ENCODE results near the gene FAM151A.

The FAM151A gene

GRCh38 chr1:54652168-54652567 is 28.8 kb upstream of the FAM151A start:
- Histone ChIP-seq H3K9me3 (ENCODE audit: control insufficient read depth, low read length) (no peaks in the 10 kb centered on the region), H3K4me1 (ENCODE audit: control insufficient read depth, insufficient read depth, low read length) (no peaks in the 10 kb centered on the region), H3K36me3 (ENCODE audit: control insufficient read depth, insufficient read depth, low read length) (no peaks in the 10 kb centered on the region), H3K27ac (ENCODE audit: insufficient read depth, low read depth, low read length, poor library complexity, severe bottlenecking) (no peak overlapping the region), H3K27me3 (ENCODE audit: control insufficient read depth, insufficient read depth, low read length, poor library complexity, severe bottlenecking) (no peaks in the 10 kb centered on the region), H3K4me3 (ENCODE audit: insufficient read depth, low read depth, low read length) (no peak overlapping the region)

- H3K27me3 ChIP-seq (ENCODE audit: control insufficient read depth, insufficient read depth, low read length, poor library complexity, severe bottlenecking): no peaks in the 10 kb centered on the region
- no peak overlapping the region for H3K27ac ChIP-seq (ENCODE audit: insufficient read depth, low read depth, low read length, poor library complexity, severe bottlenecking)
- 87 to 100% methylated on average over 2 to 3 of the region's 3 CpGs for WGBS, 2 experiments
Measured at GRCh38 chr1:54651608-54652007, 28.3 kb upstream of the FAM151A start.

GRCh38 chr1:54650417-54650816 is 27.1 kb upstream of the FAM151A start:
- no peak overlapping the region for H3K27ac ChIP-seq (ENCODE audit: insufficient read depth, low read depth, low read length, poor library complexity, severe bottlenecking)
- H3K36me3 ChIP-seq (ENCODE audit: control insufficient read depth, insufficient read depth, low read length): no peaks in the 10 kb centered on the region
- H3K27me3 ChIP-seq (ENCODE audit: control insufficient read depth, insufficient read depth, low read length, poor library complexity, severe bottlenecking): no peaks in the 10 kb centered on the region
- WGBS, 2 experiments: 80 to 91% methylated on average over 3 of the region's 3 CpGs
- no peak overlapping the region for H3K4me3 ChIP-seq (ENCODE audit: insufficient read depth, low read depth, low read length)
- no peaks in the 10 kb centered on the region for H3K9me3 ChIP-seq (ENCODE audit: control insufficient read depth, low read length)
- no peaks in the 10 kb centered on the region for H3K4me1 ChIP-seq (ENCODE audit: control insufficient read depth, insufficient read depth, low read length)

More at GRCh38 chr1:54651608-54652007, 28.3 kb upstream of the FAM151A start:
- Histone ChIP-seq H3K9me3 (ENCODE audit: control insufficient read depth, low read length) (no peaks in the 10 kb centered on the region), H3K36me3 (ENCODE audit: control insufficient read depth, insufficient read depth, low read length) (no peaks in the 10 kb centered on the region), H3K4me3 (ENCODE audit: insufficient read depth, low read depth, low read length) (no peak overlapping the region), H3K4me1 (ENCODE audit: control insufficient read depth, insufficient read depth, low read length) (no peaks in the 10 kb centered on the region)

- Histone ChIP-seq H3K9me3 (ENCODE audit: control insufficient read depth, low read length) (no peaks in the 10 kb centered on the region), H3K27me3 (ENCODE audit: control insufficient read depth, insufficient read depth, low read length, poor library complexity, severe bottlenecking) (no peaks in the 10 kb centered on the region), H3K36me3 (ENCODE audit: control insufficient read depth, insufficient read depth, low read length) (no peaks in the 10 kb centered on the region), H3K27ac (ENCODE audit: insufficient read depth, low read depth, low read length, poor library complexity, severe bottlenecking) (no peak overlapping the region), H3K4me3 (ENCODE audit: insufficient read depth, low read depth, low read length) (no peak overlapping the region), H3K4me1 (ENCODE audit: control insufficient read depth, insufficient read depth, low read length) (no peaks in the 10 kb centered on the region)
- WGBS, 2 experiments: 88 to 100% methylated on average over 1 of the region's 1 CpG
Measured at GRCh38 chr1:54649921-54650320, 26.6 kb upstream of the FAM151A start.

GRCh38 chr1:54649130-54649898 is 26.0 kb upstream of the FAM151A start:
- WGBS, 2 experiments: 90 to 91% methylated on average over 5 of the region's 5 CpGs
- Histone ChIP-seq H3K9me3 (ENCODE audit: control insufficient read depth, low read length) (no peaks in the 10 kb centered on the region), H3K36me3 (ENCODE audit: control insufficient read depth, insufficient read depth, low read length) (no peaks in the 10 kb centered on the region), H3K4me3 (ENCODE audit: insufficient read depth, low read depth, low read length) (no peak overlapping the region), H3K27ac (ENCODE audit: insufficient read depth, low read depth, low read length, poor library complexity, severe bottlenecking) (no peak overlapping the region), H3K27me3 (ENCODE audit: control insufficient read depth, insufficient read depth, low read length, poor library complexity, severe bottlenecking) (no peaks in the 10 kb centered on the region), H3K4me1 (ENCODE audit: control insufficient read depth, insufficient read depth, low read length) (no peaks in the 10 kb centered on the region)

- Histone ChIP-seq H3K27me3 (ENCODE audit: control insufficient read depth, insufficient read depth, low read length, poor library complexity, severe bottlenecking) (no peaks in the 10 kb centered on the region), H3K4me3 (ENCODE audit: insufficient read depth, low read depth, low read length) (no peak overlapping the region), H3K9me3 (ENCODE audit: control insufficient read depth, low read length) (no peaks in the 10 kb centered on the region), H3K27ac (ENCODE audit: insufficient read depth, low read depth, low read length, poor library complexity, severe bottlenecking) (no peak overlapping the region), H3K4me1 (ENCODE audit: control insufficient read depth, insufficient read depth, low read length) (no peaks in the 10 kb centered on the region), H3K36me3 (ENCODE audit: control insufficient read depth, insufficient read depth, low read length) (no peaks in the 10 kb centered on the region)
- 81 to 89% methylated on average over 7 of the region's 7 CpGs for WGBS, 2 experiments
Measured at GRCh38 chr1:54645806-54646676, 22.7 kb upstream of the FAM151A start.

GRCh38 chr1:54643736-54644135 is 20.4 kb upstream of the FAM151A start:
- Histone ChIP-seq H3K27me3 (ENCODE audit: control insufficient read depth, insufficient read depth, low read length, poor library complexity, severe bottlenecking) (no peaks in the 10 kb centered on the region), H3K9me3 (ENCODE audit: control insufficient read depth, low read length) (no peaks in the 10 kb centered on the region), H3K4me1 (ENCODE audit: control insufficient read depth, insufficient read depth, low read length) (no peaks in the 10 kb centered on the region), H3K4me3 (ENCODE audit: insufficient read depth, low read depth, low read length) (no peak overlapping the region), H3K36me3 (ENCODE audit: control insufficient read depth, insufficient read depth, low read length) (no peaks in the 10 kb centered on the region), H3K27ac (ENCODE audit: insufficient read depth, low read depth, low read length, poor library complexity, severe bottlenecking) (no peak overlapping the region)

GRCh38 chr1:54640863-54641836 is 17.8 kb upstream of the FAM151A start, which contains the start of gene MROH7:
MROH7 (plus strand) TSS chr1:54641786; CDS start chr1:54652927, 11,141 bp downstream.
- no peaks in the 10 kb centered on the region for H3K9me3 ChIP-seq (ENCODE audit: control insufficient read depth, low read length)
- H3K36me3 ChIP-seq (ENCODE audit: control insufficient read depth, insufficient read depth, low read length): no peaks in the 10 kb centered on the region
- H3K4me3 ChIP-seq (ENCODE audit: insufficient read depth, low read depth, low read length): no peak within 1 kb of the TSS
- no peak within 1 kb of the TSS for H3K27ac ChIP-seq (ENCODE audit: insufficient read depth, low read depth, low read length, poor library complexity, severe bottlenecking)
- 94 to 95% methylated on average over 8 of the region's 8 CpGs for WGBS, 2 experiments
- no peaks in the 10 kb centered on the region for H3K4me1 ChIP-seq (ENCODE audit: control insufficient read depth, insufficient read depth, low read length)
- H3K27me3 ChIP-seq (ENCODE audit: control insufficient read depth, insufficient read depth, low read length, poor library complexity, severe bottlenecking): no peaks in the 10 kb centered on the region

GRCh38 chr1:54640361-54640760 is 17.0 kb upstream of the FAM151A start:
- H3K36me3 ChIP-seq (ENCODE audit: control insufficient read depth, insufficient read depth, low read length): no peaks in the 10 kb centered on the region
- H3K27me3 ChIP-seq (ENCODE audit: control insufficient read depth, insufficient read depth, low read length, poor library complexity, severe bottlenecking): no peaks in the 10 kb centered on the region
- 83 to 84% methylated on average over 4 of the region's 4 CpGs for whole genome bisulfite sequencing, 2 experiments

More at GRCh38 chr1:54640361-54640760, 17.0 kb upstream of the FAM151A start:
- H3K27ac ChIP-seq (ENCODE audit: insufficient read depth, low read depth, low read length, poor library complexity, severe bottlenecking): no peak overlapping the region
- no peak overlapping the region for H3K4me3 ChIP-seq (ENCODE audit: insufficient read depth, low read depth, low read length)
- no peaks in the 10 kb centered on the region for H3K9me3 ChIP-seq (ENCODE audit: control insufficient read depth, low read length)
- no peaks in the 10 kb centered on the region for H3K4me1 ChIP-seq (ENCODE audit: control insufficient read depth, insufficient read depth, low read length)
